ENCODE results near the gene NGF. TPM values are rescaled to one million over a fixed set of nuclear protein-coding genes. Genes with fewer than 3 reads are reported as not detected.
"Not testable (repeated sequence)": the region's sequence is repeated elsewhere in the genome, so short reads cannot be mapped to it uniquely, and the experiment has no call there.

NGF gene
- total RNA-seq: not detected in 2 replicates

- intact Hi-C loops (cut with micrococcal nuclease): no loop called here
- Mint-ChIP-seq H3K4me3 (no peak within 1 kb of the TSS), H3K36me3 (ENCODE audit: low read depth) (no peaks in the 10 kb centered on the region), H3K27me3 (peaks cover 40% of the 10 kb centered on the region), H3K4me1 (no peaks in the 10 kb centered on the region), H3K27ac (no peak within 1 kb of the TSS), H3K9me3 (no peaks in the 10 kb centered on the region)
- DNase-seq (no peak), ATAC-seq (ENCODE audit: low read depth) (no peak)
- ChIA-PET POLR2A (no interaction called here), CTCF (no interaction called here)
- no peak for TF ChIP-seq CTCF (IDR thresholded peaks at IDR 0.05)
These were observed at the start of gene NGF for GRCh38 chr1:115337633-115338456. Gene NGF (minus strand): TSS chr1:115338249. CDS start chr1:115286795, 51,454 bp downstream.

GRCh38 chr1:115383455-115383854 is 45.4 kb upstream of the NGF start:
- H3K27me3 Mint-ChIP-seq: not testable (repeated sequence)

GRCh38 chr1:115379943-115380342 is 41.9 kb upstream of the NGF start:
- POLR2A ChIA-PET: no interaction called here
- no peak for TF ChIP-seq CTCF (IDR thresholded peaks at IDR 0.05)
- no peak for DNase-seq
- Mint-ChIP-seq H3K27ac (no peak overlapping the region), H3K4me1 (no peaks in the 10 kb centered on the region), H3K27me3 (no peaks in the 10 kb centered on the region), H3K4me3 (no peak overlapping the region), H3K36me3 (ENCODE audit: low read depth) (no peaks in the 10 kb centered on the region), H3K9me3 (peaks cover 7% of the 10 kb centered on the region)
- CTCF ChIA-PET: no interaction called here
- ATAC-seq (ENCODE audit: low read depth): no peak
- intact Hi-C loops (cut with micrococcal nuclease): no loop called here

More at GRCh38 chr1:115383455-115383854, 45.4 kb upstream of the NGF start:
- H3K9me3 Mint-ChIP-seq: peaks cover 13% of the 10 kb centered on the region
- H3K36me3 Mint-ChIP-seq (ENCODE audit: low read depth); H3K4me3 Mint-ChIP-seq; H3K27ac Mint-ChIP-seq; ATAC-seq (ENCODE audit: low read depth); CTCF ChIA-PET; H3K4me1 Mint-ChIP-seq; DNase-seq; POLR2A ChIA-PET; intact Hi-C loops (cut with micrococcal nuclease): not testable (repeated sequence)

- ChIA-PET CTCF (no interaction called here), POLR2A (no interaction called here)
- DNase-seq (no peak), ATAC-seq (ENCODE audit: low read depth) (no peak)
- no peaks in the 10 kb centered on the region for H3K9me3 Mint-ChIP-seq
- H3K4me1 Mint-ChIP-seq: no peaks in the 10 kb centered on the region
- TF ChIP-seq CTCF (IDR thresholded peaks at IDR 0.05): no peak
- H3K4me3 Mint-ChIP-seq: no peak overlapping the region
- H3K36me3 Mint-ChIP-seq (ENCODE audit: low read depth): no peaks in the 10 kb centered on the region
- no peaks in the 10 kb centered on the region for H3K27me3 Mint-ChIP-seq
- no peak overlapping the region for H3K27ac Mint-ChIP-seq
- intact Hi-C loops (cut with micrococcal nuclease): no loop called here
These were observed 39.4 kb upstream of the NGF start for GRCh38 chr1:115377411-115377810.

- DNase-seq (no peak), ATAC-seq (ENCODE audit: low read depth) (no peak)
- Mint-ChIP-seq H3K36me3 (ENCODE audit: low read depth) (no peaks in the 10 kb centered on the region), H3K27me3 (no peaks in the 10 kb centered on the region), H3K9me3 (no peaks in the 10 kb centered on the region), H3K4me3 (no peak overlapping the region), H3K27ac (no peak overlapping the region), H3K4me1 (no peaks in the 10 kb centered on the region)
- TF ChIP-seq CTCF (IDR thresholded peaks at IDR 0.05): no peak
- intact Hi-C loops (cut with micrococcal nuclease): no loop called here
- ChIA-PET POLR2A (no interaction called here), CTCF (no interaction called here)
These were observed 36.5 kb upstream of the NGF start for GRCh38 chr1:115374598-115374997.

All from activated B cell treated with CpG ODN at 0.5 μM for 24 hours (primary cell).